Body of pancreas (tissue), 4 donors: ENCODE results near the gene ACLY. TPM values are rescaled to one million over a fixed set of nuclear protein-coding genes. Genes with fewer than 3 reads are reported as not detected.
"Not testable (repeated sequence)": the region's sequence is repeated elsewhere in the genome, so short reads cannot be mapped to it uniquely, and the experiment has no call there.

Experiments used
- ATAC-seq: fragments of 150-250 bp; one replicate; pipeline ENCODE4 v1.9.1; 2016
- DNase-seq, 4 donors: peaks; one replicate each; pipeline ENCODE4 v3.0.0-alpha.2; 2019
- H3K27ac ChIP-seq, 4 donors: fragments of 200-600 bp; sonication (generic); 1 replicate in 3 of 4; 2 replicates in 1 of 4; pipeline versions ENCODE4 v1.5.1 to v1.6.1; 2016 to 2019; ENCODE audit warnings: mild to moderate bottlenecking in 1 of 4, mixed read lengths in 1 of 4, moderate library complexity in 1 of 4
- H3K27me3 ChIP-seq, 2 donors: fragments of 200-600 bp; sonication (generic); one replicate each; pipeline ENCODE4 v1.6.0; 2016; ENCODE audit warnings: mild to moderate bottlenecking in 1 of 2
- H3K36me3 ChIP-seq, 2 donors: fragments of 200-600 bp; sonication (generic); replicated peaks in 1 of 2; 2 replicates each; pipeline ENCODE4 v1.5.1; 2016; ENCODE audit warnings: low read depth in 2 of 2; ENCODE audit not compliant: insufficient read depth in 1 of 2
- H3K4me1 ChIP-seq: fragments of 200-600 bp; sonication (generic); one replicate; pipeline ENCODE4 v1.6.0; 2016
- H3K4me3 ChIP-seq, 2 donors: fragments of 200-600 bp; sonication (generic); 1 replicate in 1 of 2; 2 replicates in 1 of 2; pipeline ENCODE4 v1.5.1; 2016 to 2019
- H3K9me3 ChIP-seq, 3 donors: fragments of 200-600 bp; sonication (generic); 1 replicate in 2 of 3; 2 replicates in 1 of 3; pipeline ENCODE4 v1.5.1; 2016
- CTCF ChIP-seq, 7 experiments: fragments of 450-650 bp in 4 of 7; fragments of 200-600 bp in 3 of 7; sonication (generic) in 3 of 7; IDR thresholded peaks; one replicate each; pipeline ENCODE4 v1.5.1; 2016 to 2019; ENCODE audit warnings: antibody characterized with exemption in 7 of 7
- POLR2A ChIP-seq, 3 donors: fragments of 450-650 bp; IDR thresholded peaks; one replicate each; pipeline ENCODE4 v1.6.1; 2016; ENCODE audit warnings: antibody characterized with exemption in 3 of 3, mild to moderate bottlenecking in 2 of 3
- WGBS, 2 donors: methylation state at CpG; one replicate each; pipeline ENCODE4 v1.1.5; 2017; 5-methylcytosine and 5-hydroxymethylcytosine counted together
- intact Hi-C: fragments of 100-400 bp; cut with DNase I; formaldehyde crosslinking; loops from one replicate; pipeline ENCODE4 v1.15.1; 2023
- total RNA-seq, 2 donors: library from RNA; depleted of rRNA; stranded (reverse); fragments of >200 nt; gene quantifications; one replicate each; pipeline ENCODE4 v1.1.0, GENCODE V29; 2016

ACLY gene
- total RNA-seq, 2 donors from 2014 or later = 39.2 to 59.0 TPM

- intact Hi-C loops = no loop called here
- Histone ChIP-seq H3K4me3 (no peak overlapping the region), H3K36me3 (peaks cover 0 to 2% of the 10 kb centered on the region in 2 donors), H3K4me1 (peaks cover 41% of the 10 kb centered on the region), H3K27me3 (no peaks in the 10 kb centered on the region), H3K27ac (no peak overlapping the region), H3K9me3 (no peaks in the 10 kb centered on the region)
- no peak for ATAC-seq
- 68 to 76% methylated on average over 18 of the region's 18 CpGs for WGBS, 2 donors
- no peak for TF ChIP-seq POLR2A (IDR thresholded peaks at IDR 0.05)
- DNase-seq = no peak
Measured at GRCh38 chr17:41863074-41863848, 55.5 kb downstream of the ACLY start.

GRCh38 chr17:41860254-41860931 lies 58.4 kb downstream of the ACLY start:
- intact Hi-C loops = no loop called here
- H3K27ac ChIP-seq = no peak overlapping the region
- no peak for ATAC-seq
- H3K4me3 ChIP-seq = no peak overlapping the region
- H3K9me3 ChIP-seq = no peaks in the 10 kb centered on the region
- no peak for TF ChIP-seq POLR2A (IDR thresholded peaks at IDR 0.05)
- no peak for TF ChIP-seq CTCF (IDR thresholded peaks at IDR 0.05)
- no peak for DNase-seq
- H3K27me3 ChIP-seq = no peaks in the 10 kb centered on the region
- no peaks in the 10 kb centered on the region for H3K36me3 ChIP-seq
- 57 to 69% methylated on average over 3 of the region's 3 CpGs for WGBS, 2 donors
- peaks cover 38% of the 10 kb centered on the region for H3K4me1 ChIP-seq

DNA sequence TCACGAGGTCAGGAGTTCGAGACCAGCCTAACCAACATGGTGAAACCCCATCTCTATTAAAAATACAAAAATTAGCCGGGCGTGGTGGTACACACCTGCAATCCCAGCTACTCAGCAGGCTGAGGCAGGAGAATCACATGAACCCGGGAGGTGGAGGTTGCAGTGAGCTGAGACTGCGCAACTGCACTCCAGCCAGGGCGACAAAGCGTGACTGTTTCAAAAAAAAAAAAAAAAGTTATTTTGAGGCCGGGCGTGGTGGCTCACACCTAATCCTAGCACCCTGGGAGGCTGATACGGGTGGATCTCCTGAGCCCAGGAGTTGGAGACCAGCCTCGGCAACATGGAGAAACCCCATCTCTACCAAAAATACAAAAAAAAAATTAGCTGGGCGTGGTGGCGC lies 67.4 kb downstream of the ACLY start:
- DNase-seq, intact Hi-C loops, ATAC-seq, H3K27me3 ChIP-seq, H3K36me3 ChIP-seq, H3K4me1 ChIP-seq, H3K9me3 ChIP-seq, H3K4me3 ChIP-seq, H3K27ac ChIP-seq: not testable (repeated sequence)
- WGBS, 2 donors = 93 to 96% methylated on average over 14 of the region's 14 CpGs

DNA sequence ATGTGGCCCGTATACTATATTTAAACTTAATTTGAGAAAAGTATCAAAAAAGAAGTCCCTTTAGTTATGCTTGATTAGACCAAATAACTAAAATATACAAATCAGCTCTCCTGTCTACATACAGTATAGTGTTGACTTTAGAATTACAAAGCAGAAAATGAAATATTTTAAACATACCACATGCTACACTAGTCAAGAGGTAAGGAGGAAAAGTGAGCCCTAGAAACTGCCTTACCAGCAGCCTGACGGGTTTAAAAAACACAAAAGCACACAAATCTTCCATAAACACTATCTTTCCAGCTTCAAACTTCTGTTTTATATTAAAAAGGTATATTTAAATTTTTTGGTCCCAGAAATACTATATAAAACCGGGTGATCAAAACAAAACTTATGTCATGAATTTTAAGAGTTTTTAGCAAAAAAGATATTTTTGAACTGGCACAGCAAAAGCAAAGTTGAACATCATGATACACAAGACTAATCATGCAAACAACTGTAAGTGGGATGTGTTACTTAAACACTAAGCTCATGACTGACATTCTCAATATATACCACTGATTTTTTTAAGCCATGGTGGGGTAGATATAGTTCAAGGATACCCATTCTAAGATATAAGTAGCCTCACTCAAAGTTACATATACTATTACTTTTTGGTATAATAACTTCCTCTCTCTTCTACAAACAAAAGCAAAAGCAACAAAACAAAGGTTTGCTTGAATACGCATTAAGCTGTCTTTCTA lies 69.3 kb downstream of the ACLY start:
- intact Hi-C loops = no loop called here
- no peak for DNase-seq

DNA sequence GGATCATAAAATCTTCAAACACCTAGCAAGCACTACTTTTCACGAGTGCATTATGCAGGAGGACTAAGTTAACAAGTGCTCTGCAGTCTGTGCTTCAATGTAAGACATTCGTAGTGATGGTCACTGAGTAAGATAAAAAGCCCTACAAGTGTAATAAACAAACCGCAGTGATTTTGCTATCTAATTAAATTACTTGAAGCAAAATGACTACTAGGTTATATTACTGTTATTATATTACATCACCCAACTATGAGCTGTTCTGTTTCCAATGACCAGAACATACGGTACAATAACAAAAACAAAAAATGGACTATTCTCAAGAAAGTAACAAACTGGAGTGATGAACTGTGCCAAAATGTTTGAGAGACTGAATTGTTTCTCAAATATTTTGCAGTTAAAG lies 70.0 kb downstream of the ACLY start:
- no peaks in the 10 kb centered on the region for H3K27me3 ChIP-seq
- H3K27ac ChIP-seq = no peak overlapping the region
- DNase-seq = no peak
- H3K4me1 ChIP-seq = no peaks in the 10 kb centered on the region
- intact Hi-C loops = no loop called here
- TF ChIP-seq CTCF (IDR thresholded peaks at IDR 0.05) (no peak), POLR2A (IDR thresholded peaks at IDR 0.05) (no peak)
- WGBS, 2 donors = 88 to 91% methylated on average over 4 of the region's 4 CpGs
- H3K9me3 ChIP-seq = no peaks in the 10 kb centered on the region
- no peak for ATAC-seq
- peaks cover 0 to 2% of the 10 kb centered on the region in 2 donors for H3K36me3 ChIP-seq
- H3K4me3 ChIP-seq = no peak overlapping the region

More for the DNA sequence above, 69.3 kb downstream of the ACLY start:
- ATAC-seq = no peak
- H3K9me3 ChIP-seq = no peaks in the 10 kb centered on the region
- H3K4me3 ChIP-seq = no peak overlapping the region
- no peaks in the 10 kb centered on the region for H3K4me1 ChIP-seq
- peaks cover 0 to 2% of the 10 kb centered on the region in 2 donors for H3K36me3 ChIP-seq
- WGBS, 2 donors = 76% methylated on average over 4 of the region's 4 CpGs
- no peak for TF ChIP-seq CTCF (IDR thresholded peaks at IDR 0.05)
- no peak for TF ChIP-seq POLR2A (IDR thresholded peaks at IDR 0.05)
- no peak overlapping the region for H3K27ac ChIP-seq
- no peaks in the 10 kb centered on the region for H3K27me3 ChIP-seq
